Measurements from ENCODE around the gene NFE2L1.
A peak's percentile ranks its signal among the peaks of the same experiment; 100 is the strongest.

The NFE2L1 gene

GRCh38 chr17:48023400-48024148 lies 24.6 kb upstream of the NFE2L1 start:
- no peaks in the 10 kb centered on the region for H3K36me3 ChIP-seq (ENCODE audit: control insufficient read depth, insufficient read depth, low read length)
- H3K4me1 ChIP-seq (ENCODE audit: control insufficient read depth, insufficient read depth, low read length), result peaks cover 4% of the 10 kb centered on the region; the same call in 1 of the 2 replicates
- no peaks in the 10 kb centered on the region for H3K9me3 ChIP-seq (ENCODE audit: control insufficient read depth, insufficient read depth, low read length)
- no peak for DNase-seq (ENCODE audit: low read depth, low spot score)
- no peak overlapping the region for H3K27ac ChIP-seq (ENCODE audit: low read length)
- peaks cover 7% of the 10 kb centered on the region; the same call in 1 of the 2 replicates for H3K27me3 ChIP-seq (ENCODE audit: control insufficient read depth, insufficient read depth, low read length)
- no CpG with 5 or more reads among the region's 54 CpGs for WGBS (ENCODE audit: insufficient coverage, insufficient read length)
- peak overlapping the region; percentile 41; the same call in 1 of the 2 replicates for H3K4me3 ChIP-seq (ENCODE audit: low read length)

DNA sequence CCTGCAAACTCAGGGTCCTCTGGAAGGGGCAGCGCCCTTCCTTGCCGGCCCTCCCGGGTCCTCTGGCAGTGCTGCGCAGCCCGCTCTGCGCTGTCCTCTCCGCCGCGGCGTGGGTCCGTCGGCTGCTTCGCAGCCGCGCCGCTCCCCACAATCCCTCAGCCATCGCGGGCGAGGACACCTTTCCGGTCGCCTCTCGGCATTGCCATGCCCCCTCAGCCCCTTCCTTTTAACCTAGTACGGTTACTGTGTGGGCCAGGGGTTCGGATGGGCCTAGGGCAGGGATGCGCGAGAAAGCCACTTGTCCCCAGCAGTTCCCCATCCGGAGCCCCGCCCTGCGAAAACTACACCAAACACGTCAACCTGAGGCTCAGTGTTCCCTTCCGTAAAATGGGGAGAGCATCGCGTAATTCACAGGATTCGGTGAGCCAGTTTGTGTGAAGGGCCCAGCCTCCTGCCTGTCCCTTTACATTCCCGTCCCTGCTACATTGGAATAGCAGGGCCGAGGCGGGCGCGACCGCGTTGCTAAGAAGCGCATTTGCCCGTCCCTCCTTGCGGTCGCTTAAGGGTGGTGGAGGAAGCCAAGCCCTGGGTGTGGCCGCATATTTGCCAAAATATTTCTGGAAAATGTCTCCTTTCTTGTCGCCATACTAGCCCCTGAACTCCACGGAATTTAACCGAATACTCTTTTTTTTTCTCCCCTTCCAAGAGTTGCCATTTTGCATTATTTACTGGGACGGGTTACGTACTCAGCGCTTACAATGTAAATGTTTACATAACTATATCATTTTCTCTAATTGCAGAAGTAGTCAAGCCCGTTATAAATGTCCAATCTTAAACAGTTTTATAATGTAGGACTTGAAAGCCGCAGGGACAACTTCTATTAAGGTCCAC lies 23.8 kb upstream of the NFE2L1 start:
- no peaks in the 10 kb centered on the region for H3K9me3 ChIP-seq (ENCODE audit: control insufficient read depth, insufficient read depth, low read length)
- H3K27ac ChIP-seq (ENCODE audit: low read length), result no peak overlapping the region
- H3K27me3 ChIP-seq (ENCODE audit: control insufficient read depth, insufficient read depth, low read length), result peaks cover 7% of the 10 kb centered on the region; the same call in 1 of the 2 replicates
- peaks cover 4% of the 10 kb centered on the region; the same call in 1 of the 2 replicates for H3K4me1 ChIP-seq (ENCODE audit: control insufficient read depth, insufficient read depth, low read length)
- peak overlapping the region; percentile 41; the same call in 1 of the 2 replicates for H3K4me3 ChIP-seq (ENCODE audit: low read length)
- no peak for DNase-seq (ENCODE audit: low read depth, low spot score)
- H3K36me3 ChIP-seq (ENCODE audit: control insufficient read depth, insufficient read depth, low read length), result no peaks in the 10 kb centered on the region
- WGBS (ENCODE audit: insufficient coverage, insufficient read length), result no CpG with 5 or more reads among the region's 54 CpGs

DNA sequence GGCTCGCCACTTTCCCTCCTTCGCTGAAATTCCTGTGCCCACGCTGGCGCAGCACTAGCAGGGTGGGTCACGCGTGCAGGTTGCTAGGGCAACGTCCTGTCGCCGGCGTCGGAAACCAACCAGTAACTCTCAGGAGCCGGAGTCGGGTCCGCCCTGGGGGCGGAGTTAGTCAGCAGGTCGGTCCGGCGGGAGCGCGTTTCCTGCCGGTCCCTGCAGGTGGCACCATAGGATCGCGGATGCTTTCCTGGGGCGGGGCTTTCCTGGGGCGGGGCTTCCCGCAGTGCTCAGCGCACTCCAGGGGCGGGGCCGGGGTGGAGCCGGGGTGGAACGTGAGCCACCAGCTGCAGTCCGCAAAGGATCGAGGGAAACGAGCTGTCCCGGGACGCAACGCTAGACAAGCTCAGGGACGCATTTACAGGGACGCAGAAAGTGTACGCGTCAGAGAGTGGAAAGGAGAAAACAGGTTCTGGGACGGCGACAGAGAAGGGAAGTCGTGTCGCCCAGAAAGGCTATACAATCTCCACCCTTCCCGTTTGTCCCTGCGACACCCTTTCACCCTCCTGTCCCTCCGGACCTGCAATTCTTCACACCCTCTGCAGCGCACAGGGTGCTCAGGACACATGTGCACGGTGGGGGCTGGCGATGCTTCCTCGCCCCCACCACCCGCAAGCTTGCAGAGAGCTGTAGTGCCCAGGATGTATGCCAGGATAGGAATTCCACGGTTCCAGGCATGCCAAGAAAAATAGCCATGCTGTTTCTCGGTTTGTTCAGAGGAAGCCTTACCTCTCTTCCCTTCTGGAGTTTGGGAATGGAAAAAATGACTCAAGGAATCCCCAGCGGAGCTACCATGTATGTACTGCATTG lies 22.9 kb upstream of the NFE2L1 start:
- peak overlapping the region; percentile 18; the same call in 1 of the 2 replicates for H3K4me3 ChIP-seq (ENCODE audit: low read length)
- peaks cover 7% of the 10 kb centered on the region; the same call in 1 of the 2 replicates for H3K27me3 ChIP-seq (ENCODE audit: control insufficient read depth, insufficient read depth, low read length)
- no CpG with 5 or more reads among the region's 56 CpGs for WGBS (ENCODE audit: insufficient coverage, insufficient read length)
- no peak for DNase-seq (ENCODE audit: low read depth, low spot score)
- H3K4me1 ChIP-seq (ENCODE audit: control insufficient read depth, insufficient read depth, low read length), result peaks cover 4% of the 10 kb centered on the region; the same call in 1 of the 2 replicates
- no peak overlapping the region for H3K27ac ChIP-seq (ENCODE audit: low read length)
- H3K9me3 ChIP-seq (ENCODE audit: control insufficient read depth, insufficient read depth, low read length), result no peaks in the 10 kb centered on the region
- no peaks in the 10 kb centered on the region for H3K36me3 ChIP-seq (ENCODE audit: control insufficient read depth, insufficient read depth, low read length)

GRCh38 chr17:48025904-48026501 lies 22.2 kb upstream of the NFE2L1 start:
- H3K9me3 ChIP-seq (ENCODE audit: control insufficient read depth, insufficient read depth, low read length), result no peaks in the 10 kb centered on the region
- H3K27me3 ChIP-seq (ENCODE audit: control insufficient read depth, insufficient read depth, low read length), result peaks cover 7% of the 10 kb centered on the region; the same call in 1 of the 2 replicates
- WGBS (ENCODE audit: insufficient coverage, insufficient read length), result no CpG with 5 or more reads among the region's 8 CpGs
- H3K36me3 ChIP-seq (ENCODE audit: control insufficient read depth, insufficient read depth, low read length), result no peaks in the 10 kb centered on the region
- DNase-seq (ENCODE audit: low read depth, low spot score), result no peak
- peaks cover 4% of the 10 kb centered on the region; the same call in 1 of the 2 replicates for H3K4me1 ChIP-seq (ENCODE audit: control insufficient read depth, insufficient read depth, low read length)
- no peak overlapping the region for H3K4me3 ChIP-seq (ENCODE audit: low read length)
- no peak overlapping the region for H3K27ac ChIP-seq (ENCODE audit: low read length)

DNA sequence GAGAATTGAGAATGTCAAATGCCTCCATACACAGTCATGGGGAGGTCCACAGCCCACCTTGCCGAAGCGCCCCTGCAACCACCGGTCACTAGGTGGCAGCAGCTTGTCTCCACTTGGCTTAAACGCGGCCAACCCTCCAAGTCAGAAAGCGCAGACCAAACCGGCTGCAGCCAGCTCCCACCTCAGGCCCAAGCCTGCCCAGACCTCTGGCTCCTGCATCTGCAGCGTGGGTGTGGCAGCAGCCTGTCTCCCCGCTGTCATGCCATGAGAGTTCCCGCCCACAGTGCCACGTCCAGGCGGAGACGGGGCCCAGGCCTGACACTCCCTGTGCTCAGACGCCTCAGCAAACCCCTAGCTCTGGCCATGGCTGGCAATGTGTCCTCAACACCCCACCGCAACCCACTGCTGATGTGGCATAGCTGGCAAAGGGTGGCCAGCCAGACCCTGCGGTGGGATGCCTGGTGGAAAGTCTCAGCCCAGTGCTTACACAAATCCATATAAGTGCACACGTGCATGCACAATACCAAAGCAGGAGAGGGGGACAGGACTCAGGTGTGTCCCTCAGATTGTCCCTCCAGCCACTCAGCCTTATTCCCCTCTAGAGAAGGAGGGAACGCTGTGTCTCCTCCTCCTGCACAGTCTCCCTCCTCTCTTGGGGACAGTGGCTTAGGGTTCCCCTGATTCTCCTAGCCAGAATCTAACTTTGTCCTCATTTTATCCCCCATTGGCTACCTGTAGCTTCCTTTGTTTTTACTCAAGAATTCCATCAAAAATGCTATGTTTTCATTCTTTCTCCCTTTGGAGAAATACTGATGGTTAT lies 21.4 kb upstream of the NFE2L1 start:
- H3K27ac ChIP-seq (ENCODE audit: low read length), result no peak overlapping the region
- DNase-seq (ENCODE audit: low read depth, low spot score), result no peak
- H3K9me3 ChIP-seq (ENCODE audit: control insufficient read depth, insufficient read depth, low read length), result no peaks in the 10 kb centered on the region
- peaks cover 7% of the 10 kb centered on the region; the same call in 1 of the 2 replicates for H3K27me3 ChIP-seq (ENCODE audit: control insufficient read depth, insufficient read depth, low read length)
- H3K4me1 ChIP-seq (ENCODE audit: control insufficient read depth, insufficient read depth, low read length), result peaks cover 4% of the 10 kb centered on the region; the same call in 1 of the 2 replicates
- no peaks in the 10 kb centered on the region for H3K36me3 ChIP-seq (ENCODE audit: control insufficient read depth, insufficient read depth, low read length)
- no peak overlapping the region for H3K4me3 ChIP-seq (ENCODE audit: low read length)
- WGBS (ENCODE audit: insufficient coverage, insufficient read length), result no CpG with 5 or more reads among the region's 18 CpGs

DNA sequence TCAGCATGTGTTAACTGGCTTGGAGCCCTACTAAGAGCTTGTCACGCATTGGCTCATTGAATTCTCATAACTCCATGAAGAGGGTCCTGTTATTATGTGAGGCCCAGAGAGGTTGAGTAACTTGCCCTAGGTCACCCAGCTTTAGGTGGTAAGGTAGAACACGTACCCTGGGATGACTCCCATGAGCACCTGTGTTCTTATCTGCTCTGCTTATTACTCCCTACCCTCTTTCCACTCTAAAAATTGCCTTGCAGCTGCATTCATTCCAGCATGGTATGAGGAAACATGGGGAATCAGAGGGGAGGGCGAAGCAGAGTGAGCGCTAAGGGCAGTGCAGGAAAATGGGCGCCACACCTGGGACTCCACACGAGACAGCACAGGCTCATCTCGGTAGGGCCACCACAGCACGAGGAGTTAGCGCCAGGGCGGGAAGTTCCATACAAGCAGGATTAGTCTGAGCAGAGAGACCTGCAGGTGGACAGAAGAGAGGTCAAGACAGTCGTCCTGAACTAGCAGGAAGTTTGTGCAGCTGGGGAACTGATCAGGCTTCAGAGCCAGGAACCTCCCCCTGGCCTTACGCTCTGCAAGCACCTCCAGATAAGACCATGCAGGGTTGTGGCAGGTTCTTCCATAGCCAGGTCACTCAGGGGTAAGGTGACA lies 20.7 kb upstream of the NFE2L1 start:
- no peak overlapping the region for H3K4me3 ChIP-seq (ENCODE audit: low read length)
- H3K27me3 ChIP-seq (ENCODE audit: control insufficient read depth, insufficient read depth, low read length), result peaks cover 7% of the 10 kb centered on the region; the same call in 1 of the 2 replicates
- H3K9me3 ChIP-seq (ENCODE audit: control insufficient read depth, insufficient read depth, low read length), result no peaks in the 10 kb centered on the region
- H3K4me1 ChIP-seq (ENCODE audit: control insufficient read depth, insufficient read depth, low read length), result peaks cover 4% of the 10 kb centered on the region; the same call in 1 of the 2 replicates
- no CpG with 5 or more reads among the region's 12 CpGs for WGBS (ENCODE audit: insufficient coverage, insufficient read length)
- no peak overlapping the region for H3K27ac ChIP-seq (ENCODE audit: low read length)
- no peaks in the 10 kb centered on the region for H3K36me3 ChIP-seq (ENCODE audit: control insufficient read depth, insufficient read depth, low read length)
- no peak for DNase-seq (ENCODE audit: low read depth, low spot score)

- no peak overlapping the region for H3K4me3 ChIP-seq (ENCODE audit: low read length)
- no peaks in the 10 kb centered on the region for H3K9me3 ChIP-seq (ENCODE audit: control insufficient read depth, insufficient read depth, low read length)
- no peaks in the 10 kb centered on the region for H3K36me3 ChIP-seq (ENCODE audit: control insufficient read depth, insufficient read depth, low read length)
- WGBS (ENCODE audit: insufficient coverage, insufficient read length), result no CpG with 5 or more reads among the region's 1 CpG
- H3K27me3 ChIP-seq (ENCODE audit: control insufficient read depth, insufficient read depth, low read length), result peaks cover 7% of the 10 kb centered on the region; the same call in 1 of the 2 replicates
- peaks cover 4% of the 10 kb centered on the region; the same call in 1 of the 2 replicates for H3K4me1 ChIP-seq (ENCODE audit: control insufficient read depth, insufficient read depth, low read length)
- no peak for DNase-seq (ENCODE audit: low read depth, low spot score)
- no peak overlapping the region for H3K27ac ChIP-seq (ENCODE audit: low read length)
Observed at GRCh38 chr17:48028736-48029135, 19.4 kb upstream of the NFE2L1 start.

- H3K4me3 ChIP-seq (ENCODE audit: low read length), result no peak overlapping the region
- no CpG with 5 or more reads among the region's 5 CpGs for WGBS (ENCODE audit: insufficient coverage, insufficient read length)
Observed at GRCh38 chr17:48030531-48030930, 17.6 kb upstream of the NFE2L1 start.

More at GRCh38 chr17:48030531-48030930, 17.6 kb upstream of the NFE2L1 start:
- H3K9me3 ChIP-seq (ENCODE audit: control insufficient read depth, insufficient read depth, low read length), result no peaks in the 10 kb centered on the region
- DNase-seq (ENCODE audit: low read depth, low spot score), result no peak
- no peak overlapping the region for H3K27ac ChIP-seq (ENCODE audit: low read length)
- peaks cover 3% of the 10 kb centered on the region; the same call in 1 of the 2 replicates for H3K27me3 ChIP-seq (ENCODE audit: control insufficient read depth, insufficient read depth, low read length)
- H3K36me3 ChIP-seq (ENCODE audit: control insufficient read depth, insufficient read depth, low read length), result no peaks in the 10 kb centered on the region
- H3K4me1 ChIP-seq (ENCODE audit: control insufficient read depth, insufficient read depth, low read length), result peaks cover 3% of the 10 kb centered on the region; the same call in 1 of the 2 replicates
